NCI-H82 treated with DMSO at 0.1 percent for 48 hours (cell line): ENCODE results near the gene UVSSA.

ENCODE experiments used
- DNase-seq: peaks from one replicate; lab custom pipeline; 2025; ENCODE audit not compliant: unreplicated experiment; lab: John Stamatoyannopoulos, UW

The UVSSA gene

GRCh38 chr4:1345903-1346780 lies 866 bp upstream of the UVSSA start:
- no peak for DNase-seq

- DNase-seq, result no peak
These were observed 429 bp downstream of the UVSSA start for GRCh38 chr4:1347410-1347864.

GRCh38 chr4:1348014-1348513 lies 1.1 kb downstream of the UVSSA start:
- DNase-seq, result no peak

- no peak for DNase-seq
These were observed 1.7 kb downstream of the UVSSA start for GRCh38 chr4:1348746-1349145.

- no peak for DNase-seq
These were observed 2.6 kb downstream of the UVSSA start for GRCh38 chr4:1349359-1350168.

DNA sequence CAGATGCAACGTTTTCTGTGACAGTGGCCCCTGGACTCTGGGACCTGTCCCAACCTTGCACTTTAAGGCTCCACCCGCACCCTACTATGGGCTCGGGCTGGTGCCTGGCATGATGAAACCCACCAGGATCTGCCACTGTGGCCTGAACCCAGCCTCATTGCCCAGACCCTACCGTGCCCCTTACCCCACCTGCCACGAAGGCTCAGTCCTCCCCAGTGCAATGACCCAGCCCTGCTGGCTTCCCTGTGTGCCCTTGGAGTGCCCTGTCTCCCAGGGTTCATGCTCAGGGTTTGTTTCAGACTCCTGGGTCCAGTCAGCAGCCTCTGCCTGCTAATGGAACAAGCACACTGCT lies 3.1 kb downstream of the UVSSA start:
- DNase-seq, result no peak

GRCh38 chr4:1351854-1352566 lies 5.0 kb downstream of the UVSSA start:
- DNase-seq, result peak; percentile 5

DNA sequence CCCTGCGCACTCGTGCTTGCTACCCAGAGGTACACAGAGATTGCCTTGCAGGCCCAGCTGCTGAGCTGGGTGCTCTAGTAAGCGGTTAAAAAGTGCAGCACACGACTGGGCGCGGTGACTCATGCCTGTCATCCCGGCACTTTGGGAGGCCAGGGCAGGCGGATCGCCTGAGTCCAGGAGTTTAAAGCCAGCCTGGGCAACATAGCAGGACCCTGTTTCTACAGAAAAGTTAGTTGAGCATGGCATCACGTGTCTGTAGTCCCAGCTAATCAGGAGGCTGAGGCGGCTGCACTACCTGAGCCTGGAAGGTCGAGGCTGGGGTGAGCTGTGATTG lies 5.5 kb downstream of the UVSSA start:
- DNase-seq, result no peak

DNA sequence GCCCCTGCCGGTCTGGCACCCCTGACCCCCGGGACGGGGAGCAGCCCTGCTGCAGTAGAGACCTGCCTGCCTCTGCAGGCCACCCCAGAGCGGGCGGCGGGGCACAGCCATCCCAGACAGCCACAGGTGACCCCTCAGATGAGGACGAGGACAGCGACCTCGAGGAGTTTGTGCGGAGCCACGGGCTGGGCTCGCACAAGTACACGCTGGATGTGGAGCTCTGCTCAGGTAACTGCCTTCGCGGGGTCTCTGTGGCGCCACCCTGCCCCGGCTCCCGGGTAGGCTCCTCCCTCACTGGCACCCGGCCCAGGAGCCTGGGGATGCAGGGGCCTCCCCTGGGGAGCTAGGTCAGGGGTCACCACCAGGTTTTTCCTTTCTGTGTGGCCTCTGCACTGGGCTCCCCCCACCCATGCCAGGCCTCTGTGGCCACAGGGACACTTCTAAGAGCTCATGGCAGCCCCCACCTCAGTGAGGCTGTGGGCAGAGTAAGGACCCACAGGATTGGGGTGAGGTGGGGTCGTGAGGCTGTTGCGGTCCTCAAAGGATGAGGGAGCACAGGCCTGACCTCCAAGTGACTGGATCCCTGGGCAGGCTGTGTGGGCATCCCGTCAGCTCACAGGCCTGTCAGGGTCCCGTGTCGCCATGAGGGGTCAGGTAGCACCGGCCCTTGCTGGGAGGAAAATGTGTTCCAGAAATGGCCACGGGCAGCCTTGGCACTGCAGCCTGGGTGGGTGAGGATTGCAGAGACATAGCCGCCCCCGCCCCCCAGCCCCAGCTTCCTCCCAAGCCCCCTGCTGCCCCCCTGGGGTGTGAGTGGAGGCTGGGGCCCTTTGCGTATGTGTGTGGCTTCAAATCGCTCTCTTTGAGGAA lies 6.4 kb downstream of the UVSSA start:
- no peak for DNase-seq

GRCh38 chr4:1354136-1354982 lies 7.4 kb downstream of the UVSSA start:
- DNase-seq, result no peak

DNA sequence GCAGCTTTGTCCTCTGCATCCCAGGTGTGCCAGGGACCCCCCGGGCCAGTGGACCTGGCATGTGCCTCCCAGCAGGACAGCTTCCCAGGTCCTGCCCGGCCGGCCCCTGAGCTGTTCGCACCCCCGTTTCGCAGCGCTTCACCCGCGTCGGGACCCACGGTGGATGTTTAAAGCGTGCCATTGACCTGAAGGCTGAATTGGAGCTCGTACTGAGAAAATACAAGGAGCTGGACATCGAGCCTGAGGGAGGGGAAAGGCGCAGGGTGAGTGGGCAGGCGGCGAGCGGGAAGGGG lies 7.9 kb downstream of the UVSSA start:
- no peak for DNase-seq

- DNase-seq, result no peak
These were observed 8.4 kb downstream of the UVSSA start for GRCh38 chr4:1355378-1355777.

GRCh38 chr4:1356181-1356998 lies 9.4 kb downstream of the UVSSA start:
- no peak for DNase-seq

DNA sequence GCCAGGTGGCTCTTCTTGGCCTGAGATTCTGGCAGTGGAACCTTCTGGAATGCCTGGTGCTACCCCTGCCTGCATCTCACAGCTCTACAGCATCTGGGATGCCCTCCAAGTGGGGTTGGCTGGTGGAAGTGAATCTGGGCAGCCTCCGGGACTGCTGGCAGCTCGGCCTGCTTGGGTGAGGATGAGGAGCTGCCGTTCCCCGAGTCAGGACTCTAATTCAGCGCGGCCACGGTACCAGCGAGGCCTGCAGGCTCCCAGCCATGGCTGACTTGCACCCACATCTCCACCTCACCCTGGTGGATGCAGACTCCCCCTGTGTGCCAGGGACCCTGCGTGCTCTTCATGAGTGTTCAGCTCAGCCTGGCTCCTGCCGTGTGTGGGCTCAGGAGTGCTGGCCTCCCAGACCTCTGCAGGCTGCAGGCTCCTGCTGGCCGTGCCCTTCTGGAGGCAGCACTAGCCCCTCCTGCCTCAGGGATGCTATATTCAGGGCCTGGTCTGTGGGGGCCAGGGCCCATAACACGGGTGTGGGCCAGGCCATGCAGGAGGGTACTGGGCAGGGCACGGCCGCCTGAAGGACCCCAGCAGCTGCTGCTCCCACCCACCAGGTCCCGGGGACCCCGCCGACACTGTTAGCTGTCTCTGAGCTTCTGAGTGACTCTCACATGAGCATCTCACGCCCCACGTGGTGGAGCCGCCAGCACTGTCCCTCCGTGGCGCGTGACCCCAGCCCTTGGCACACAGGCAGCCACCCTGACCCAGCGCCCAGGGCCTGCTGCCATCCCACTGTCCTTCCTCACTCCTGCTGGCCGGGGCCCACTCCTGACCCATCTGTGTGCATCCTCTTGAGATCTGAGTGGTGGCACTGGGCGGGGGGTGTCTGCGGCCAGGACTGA lies 10.6 kb downstream of the UVSSA start:
- DNase-seq, result no peak

DNA sequence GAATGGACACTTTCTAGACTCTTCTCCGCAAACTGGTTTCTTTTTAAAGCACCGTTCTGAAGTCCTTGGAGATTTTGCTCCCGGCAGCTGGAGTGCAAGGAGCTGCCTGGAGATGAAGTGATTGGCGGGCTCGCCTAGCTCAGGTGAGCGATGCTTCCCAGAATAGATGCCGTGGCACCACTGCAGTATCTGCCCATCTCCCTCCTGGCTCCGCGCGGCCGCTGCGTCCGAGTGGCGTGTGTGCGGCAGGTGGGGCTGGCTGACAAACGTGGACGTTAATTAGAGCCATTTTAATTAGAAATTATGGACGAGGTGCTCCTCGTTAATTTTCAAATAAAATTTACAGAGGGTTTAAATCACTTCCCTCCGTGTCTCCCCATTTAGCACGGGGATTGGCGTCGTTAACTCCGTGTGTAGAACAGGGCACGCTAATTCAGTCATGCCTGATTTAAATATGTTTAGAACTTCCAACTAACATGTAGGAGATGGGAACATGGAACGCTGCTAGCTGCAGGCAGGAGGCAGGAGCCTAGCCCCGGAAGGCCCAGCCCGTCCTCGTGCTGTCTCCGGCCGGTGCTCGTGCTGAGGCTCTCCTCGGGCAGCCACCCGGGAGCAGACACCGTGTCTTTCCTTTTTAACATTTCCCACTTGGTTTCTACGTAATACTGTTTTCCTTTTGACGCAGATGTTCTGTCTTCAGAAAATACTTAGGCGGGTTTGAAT lies 11.6 kb downstream of the UVSSA start:
- no peak for DNase-seq

- no peak for DNase-seq
These were observed 12.1 kb downstream of the UVSSA start for GRCh38 chr4:1359144-1359501.

- no peak for DNase-seq
These were observed 13.0 kb downstream of the UVSSA start for GRCh38 chr4:1359976-1360375.
